Thyroid gland (tissue), 4 donors: ENCODE results near the gene SHISA9. TPM values are rescaled to one million over a fixed set of nuclear protein-coding genes. Genes with fewer than 3 reads are reported as not detected.

Experiments
- DNase-seq, 2 donors: peaks; one replicate each; pipeline ENCODE4 v3.0.0-alpha.2; 2019
- H3K27ac ChIP-seq, 3 donors: fragments of 200-600 bp; sonication (generic); 1 replicate in 2 of 3; 2 replicates in 1 of 3; pipeline ENCODE4 v1.5.1; 2016 to 2019; ENCODE audit warnings: mild to moderate bottlenecking in 1 of 3, moderate library complexity in 1 of 3
- H3K27me3 ChIP-seq: fragments of 200-600 bp; sonication (generic); one replicate; pipeline ENCODE4 v1.5.1; 2019
- H3K36me3 ChIP-seq, 2 donors: fragments of 200-600 bp; sonication (generic); one replicate each; pipeline ENCODE4 v1.5.1; 2016 to 2019
- H3K4me1 ChIP-seq, 2 donors: fragments of 200-600 bp; sonication (generic); one replicate each; pipeline ENCODE4 v1.5.1; 2017 to 2019
- H3K4me3 ChIP-seq, 3 donors: fragments of 200-600 bp; sonication (generic); replicated peaks in 1 of 3; 1 replicate in 2 of 3; 2 replicates in 1 of 3; pipeline ENCODE4 v1.5.1; 2016; ENCODE audit warnings: mild to moderate bottlenecking in 1 of 3
- H3K9me3 ChIP-seq: fragments of 200-600 bp; sonication (generic); one replicate; pipeline ENCODE4 v1.5.1; 2017
- POLR2A ChIP-seq, 2 donors: fragments of 450-650 bp; IDR thresholded peaks; one replicate each; pipeline ENCODE4 v1.6.1; 2017; ENCODE audit warnings: antibody characterized with exemption in 2 of 2, mild to moderate bottlenecking in 2 of 2, moderate library complexity in 1 of 2
- WGBS, 2 donors: methylation state at CpG; one replicate each; pipeline ENCODE4 v1.1.5; 2017; 5-methylcytosine and 5-hydroxymethylcytosine counted together
- intact Hi-C: fragments of 100-400 bp; cut with DNase I; formaldehyde crosslinking; loops from one replicate; pipeline ENCODE4 v1.15.1; 2023
- total RNA-seq, 4 donors: library from RNA; depleted of rRNA; stranded (reverse); fragments of >200 nt; gene quantifications; one replicate each; pipeline ENCODE4 v1.2.3, GENCODE V29; 2016
- TF ChIP-seq, protein P1 (sequence below), 6 experiments: fragments of 200-600 bp in 3 of 6; fragments of 450-650 bp in 3 of 6; sonication (generic) in 3 of 6; IDR thresholded peaks; one replicate each; pipeline ENCODE4 v1.5.1; 2016 to 2019; ENCODE audit warnings: antibody characterized with exemption in 6 of 6, mild to moderate bottlenecking in 2 of 6, inconsistent platforms in 1 of 6, moderate library complexity in 1 of 6

The SHISA9 gene
- total RNA-seq, 4 donors from 2014 or later = 0.11 to 0.34 (median 0.28) TPM

DNA sequence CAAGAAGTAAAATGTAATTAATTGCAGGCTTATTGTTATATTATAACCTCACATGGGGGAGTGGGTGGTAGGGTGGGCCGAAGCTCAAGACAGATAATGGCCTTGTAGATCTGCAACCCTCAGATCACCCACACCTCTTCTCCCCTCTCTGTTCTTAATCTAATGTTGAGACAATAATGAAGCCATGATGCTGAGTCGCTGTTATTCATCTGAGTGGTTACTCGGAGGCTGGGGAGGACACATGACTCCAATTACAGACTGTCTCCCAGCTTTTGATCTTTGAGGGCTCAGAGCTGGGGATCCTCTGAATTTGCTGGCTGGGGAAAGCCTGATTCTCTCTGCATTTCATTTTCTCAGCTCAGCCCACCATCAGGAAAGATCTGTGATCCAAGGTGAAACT lies 275.3 kb downstream of the SHISA9 start:
- H3K36me3 ChIP-seq = no peaks in the 10 kb centered on the region
- no peak for DNase-seq
- intact Hi-C loops = no loop called here
- H3K27me3 ChIP-seq = no peaks in the 10 kb centered on the region
- no peak overlapping the region for H3K27ac ChIP-seq
- H3K4me1 ChIP-seq = no peaks in the 10 kb centered on the region
- no peaks in the 10 kb centered on the region for H3K9me3 ChIP-seq
- 58 to 72% methylated on average over 3 of the region's 3 CpGs for WGBS, 2 donors
- no peak overlapping the region for H3K4me3 ChIP-seq
- TF ChIP-seq, protein P1, sequence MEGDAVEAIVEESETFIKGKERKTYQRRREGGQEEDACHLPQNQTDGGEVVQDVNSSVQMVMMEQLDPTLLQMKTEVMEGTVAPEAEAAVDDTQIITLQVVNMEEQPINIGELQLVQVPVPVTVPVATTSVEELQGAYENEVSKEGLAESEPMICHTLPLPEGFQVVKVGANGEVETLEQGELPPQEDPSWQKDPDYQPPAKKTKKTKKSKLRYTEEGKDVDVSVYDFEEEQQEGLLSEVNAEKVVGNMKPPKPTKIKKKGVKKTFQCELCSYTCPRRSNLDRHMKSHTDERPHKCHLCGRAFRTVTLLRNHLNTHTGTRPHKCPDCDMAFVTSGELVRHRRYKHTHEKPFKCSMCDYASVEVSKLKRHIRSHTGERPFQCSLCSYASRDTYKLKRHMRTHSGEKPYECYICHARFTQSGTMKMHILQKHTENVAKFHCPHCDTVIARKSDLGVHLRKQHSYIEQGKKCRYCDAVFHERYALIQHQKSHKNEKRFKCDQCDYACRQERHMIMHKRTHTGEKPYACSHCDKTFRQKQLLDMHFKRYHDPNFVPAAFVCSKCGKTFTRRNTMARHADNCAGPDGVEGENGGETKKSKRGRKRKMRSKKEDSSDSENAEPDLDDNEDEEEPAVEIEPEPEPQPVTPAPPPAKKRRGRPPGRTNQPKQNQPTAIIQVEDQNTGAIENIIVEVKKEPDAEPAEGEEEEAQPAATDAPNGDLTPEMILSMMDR (IDR thresholded peaks at IDR 0.05) = no peak
- no peak for TF ChIP-seq POLR2A (IDR thresholded peaks at IDR 0.05)

- Histone ChIP-seq H3K27ac (no peak overlapping the region), H3K4me3 (no peak overlapping the region), H3K9me3 (no peaks in the 10 kb centered on the region), H3K36me3 (no peaks in the 10 kb centered on the region), H3K4me1 (no peaks in the 10 kb centered on the region), H3K27me3 (no peaks in the 10 kb centered on the region)
- no peak for DNase-seq
- WGBS, 2 donors = 56 to 65% methylated on average over 8 of the region's 8 CpGs
- TF ChIP-seq POLR2A (IDR thresholded peaks at IDR 0.05) = no peak
- TF ChIP-seq, protein P1 (IDR thresholded peaks at IDR 0.05) = no peak
- intact Hi-C loops = no loop called here
Measured at GRCh38 chr16:13178318-13178717, 276.9 kb downstream of the SHISA9 start.

DNA sequence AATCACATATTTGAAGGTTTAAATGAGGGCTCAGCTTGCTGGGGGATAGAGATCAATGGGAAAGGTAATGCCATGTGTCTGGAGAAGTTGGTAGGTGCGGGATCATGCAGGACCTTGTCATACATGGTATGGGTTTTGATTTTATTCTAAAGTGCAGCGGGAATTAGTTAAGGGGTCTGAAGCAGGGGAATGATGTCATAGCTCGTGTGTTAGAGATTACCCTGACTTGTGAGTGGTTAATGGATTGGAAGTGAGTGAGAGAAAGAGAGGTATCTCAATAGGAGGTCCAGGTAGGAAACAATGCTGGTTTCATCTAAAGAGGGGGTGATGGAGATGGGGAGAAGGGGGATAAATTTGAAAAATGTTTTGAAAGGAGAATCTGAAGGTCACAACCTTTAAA lies 280.0 kb downstream of the SHISA9 start:
- no peaks in the 10 kb centered on the region for H3K27me3 ChIP-seq
- H3K27ac ChIP-seq = no peak overlapping the region
- no peaks in the 10 kb centered on the region for H3K36me3 ChIP-seq
- TF ChIP-seq, protein P1 (IDR thresholded peaks at IDR 0.05) = no peak
- TF ChIP-seq POLR2A (IDR thresholded peaks at IDR 0.05) = no peak
- no peak overlapping the region for H3K4me3 ChIP-seq
- WGBS, 2 donors = 70 to 72% methylated on average over 3 of the region's 3 CpGs
- no peak for DNase-seq
- intact Hi-C loops = no loop called here
- no peaks in the 10 kb centered on the region for H3K9me3 ChIP-seq
- H3K4me1 ChIP-seq = no peaks in the 10 kb centered on the region

GRCh38 chr16:13186813-13187212 lies 285.4 kb downstream of the SHISA9 start:
- 41 to 42% methylated on average over 5 of the region's 5 CpGs for WGBS, 2 donors
- no peak for DNase-seq
- TF ChIP-seq, protein P1 (IDR thresholded peaks at IDR 0.05) = no peak
- TF ChIP-seq POLR2A (IDR thresholded peaks at IDR 0.05) = no peak

DNA sequence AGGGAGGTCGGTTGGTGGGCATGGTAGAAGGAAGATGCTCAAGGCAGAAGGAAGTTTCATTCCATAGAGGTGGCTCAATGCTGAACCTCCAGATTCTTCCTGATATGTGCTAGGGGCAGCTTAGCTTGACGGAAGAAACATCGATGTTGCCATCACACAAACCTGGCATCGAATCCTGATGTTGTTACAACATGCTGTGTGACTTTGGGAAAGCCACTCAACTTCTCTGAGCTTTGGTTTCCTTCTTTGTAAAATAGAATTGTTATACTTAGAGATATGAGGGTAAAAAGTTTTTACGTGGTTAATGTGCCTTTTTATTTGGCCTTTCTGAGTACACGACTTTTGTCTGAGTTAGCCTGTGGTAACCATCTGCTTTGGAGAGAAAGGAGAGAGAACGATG lies 287.9 kb downstream of the SHISA9 start:
- Histone ChIP-seq H3K4me1 (no peaks in the 10 kb centered on the region), H3K27ac (no peak overlapping the region), H3K9me3 (no peaks in the 10 kb centered on the region), H3K36me3 (no peaks in the 10 kb centered on the region), H3K27me3 (no peaks in the 10 kb centered on the region), H3K4me3 (no peak overlapping the region)
- no peak for DNase-seq
- WGBS, 2 donors = 75 to 82% methylated on average over 7 of the region's 7 CpGs
- TF ChIP-seq POLR2A (IDR thresholded peaks at IDR 0.05) = no peak
- TF ChIP-seq, protein P1 (IDR thresholded peaks at IDR 0.05) = no peak
- intact Hi-C loops = no loop called here

More at GRCh38 chr16:13186813-13187212, 285.4 kb downstream of the SHISA9 start:
- Histone ChIP-seq H3K9me3 (no peaks in the 10 kb centered on the region), H3K4me1 (no peaks in the 10 kb centered on the region), H3K27me3 (no peaks in the 10 kb centered on the region), H3K36me3 (no peaks in the 10 kb centered on the region), H3K4me3 (no peak overlapping the region), H3K27ac (no peak overlapping the region)
- intact Hi-C loops = no loop called here
